HepG2 (cell line): ENCODE results near the gene ARFGAP2. TPM values are rescaled to one million over a fixed set of nuclear protein-coding genes. Genes with fewer than 3 reads are reported as not detected.

Source experiments
- ERF ChIP-seq: IDR thresholded peaks from 2 replicates; pipeline ENCODE4 v1.6.1; 2018; ENCODE audit warnings: missing biosample characterization, missing genetic modification reagents
- GTF2F1 ChIP-seq: fragments of 150-350 bp; IDR thresholded peaks from 2 replicates; pipeline ENCODE4 v1.6.1; 2014; ENCODE audit warnings: low read length
- LBX2 ChIP-seq: sonication (generic); formaldehyde crosslinking; IDR thresholded peaks from 2 replicates; pipeline ENCODE4 v1.5.0; 2020; ENCODE audit warnings: missing genetic modification reagents, mild to moderate bottlenecking, borderline replicate concordance
- PREB ChIP-seq: sonication (generic); formaldehyde crosslinking; IDR thresholded peaks from 2 replicates; pipeline ENCODE4 v1.4.0; 2020; ENCODE audit warnings: missing genetic modification reagents
- REXO4 ChIP-seq: sonication (generic); formaldehyde crosslinking; IDR thresholded peaks from 2 replicates; pipeline ENCODE4 v1.8.0; 2022; ENCODE audit warnings: missing genetic modification reagents, mild to moderate bottlenecking, borderline replicate concordance
- SRY ChIP-seq: sonication (generic); formaldehyde crosslinking; IDR thresholded peaks from 2 replicates; pipeline ENCODE4 v1.8.0; 2022; ENCODE audit warnings: mild to moderate bottlenecking, missing genetic modification reagents
- TFAP4 ChIP-seq: sonication (generic); IDR thresholded peaks from 2 replicates; pipeline ENCODE4 v1.6.1; 2016; ENCODE audit warnings: low read depth, borderline replicate concordance
- THRA ChIP-seq: sonication (generic); formaldehyde crosslinking; IDR thresholded peaks from 2 replicates; pipeline ENCODE4 v1.4.0; 2020; ENCODE audit warnings: missing genetic modification reagents, borderline replicate concordance
- U2AF2 ChIP-seq: fragments of 200-400 bp; formaldehyde crosslinking; IDR thresholded peaks from 2 replicates; pipeline ENCODE4 v1.6.1; 2017; ENCODE audit warnings: low read depth, mild to moderate bottlenecking, low read length
- YY1 ChIP-seq: IDR thresholded peaks from 2 replicates; pipeline ENCODE4 v1.6.1; 2011; ENCODE audit warnings: low read length, low read depth, moderate library complexity, mild to moderate bottlenecking; ENCODE audit not compliant: insufficient read depth, insufficient replicate concordance
- ZNF264 ChIP-seq: sonication (generic); formaldehyde crosslinking; IDR thresholded peaks from 2 replicates; pipeline ENCODE4 v1.4.0; 2020; ENCODE audit warnings: missing genetic modification reagents
- ZNF280B ChIP-seq: sonication (generic); formaldehyde crosslinking; IDR thresholded peaks from 2 replicates; pipeline ENCODE4 v1.5.0; 2020; ENCODE audit warnings: missing genetic modification reagents, mild to moderate bottlenecking, borderline replicate concordance
- ZNF407 ChIP-seq: sonication (generic); formaldehyde crosslinking; IDR thresholded peaks from one replicate; pipeline ENCODE4 v1.5.1; 2020; ENCODE audit warnings: mild to moderate bottlenecking, missing genetic modification reagents; ENCODE audit errors: not compliant biosample characterization
- polyA plus RNA-seq, 8 experiments: library from polyadenylated mRNA; depleted of rRNA in 3 of 8; stranded (reverse) in 7 of 8; unstranded in 1 of 8; fragments of >200 nt; fragmentation: Illumina TruSeq in 4 of 8; extraction: Trizol in 4 of 8; gene quantifications; 2 replicates each; pipeline versions ENCODE4 v1.2.1 to v1.2.3, GENCODE V29; 2011 to 2016; ENCODE audit warnings: low read depth in 4 of 8, missing spikeins in 1 of 8, mixed read lengths in 1 of 8; ENCODE audit not compliant: insufficient read depth in 1 of 8
- total RNA-seq, 5 experiments: library from RNA; depleted of rRNA; stranded (reverse); fragments of >200 nt; fragmentation: Illumina TruSeq; extraction: Trizol; gene quantifications; 2 replicates each; pipeline ENCODE4 v1.2.3, GENCODE V29; 2016; ENCODE audit warnings: low read depth in 1 of 5

The ARFGAP2 gene
- total and polyA plus RNA-seq, 2 of the 13 experiments (the other 11 are each of a cell fraction or from before 2014, with no cell fraction given), result 32.3 to 75.3 TPM

- TF ChIP-seq ZNF407 (CRISPR knock-in tag), result no peak
- TF ChIP-seq TFAP4, result no peak
- TF ChIP-seq YY1, result no peak
- no peak for TF ChIP-seq U2AF2
- no peak for TF ChIP-seq PREB (CRISPR knock-in tag)
- 0 out of 2 replicates have a peak, but pooled peaks have one; percentile 65 for TF ChIP-seq SRY (CRISPR knock-in tag)
- 0 out of 2 replicates have a peak, but pooled peaks have one; percentile 52 for TF ChIP-seq ZNF264 (CRISPR knock-in tag)
- no peak for TF ChIP-seq REXO4 (CRISPR knock-in tag)
- TF ChIP-seq THRA (CRISPR knock-in tag), result no peak
- TF ChIP-seq GTF2F1, result no peak
- no peak for TF ChIP-seq LBX2
- no peak; the same call in 1 of the 2 replicates for TF ChIP-seq ZNF280B (CRISPR knock-in tag)
- no peak for TF ChIP-seq ERF (CRISPR knock-in tag)
Observed at GRCh38 chr11:47186700-47187695, 10.3 kb upstream of the ARFGAP2 start (continued).
